WTC11 (cell line): ENCODE data around the gene EYS. TPM values are rescaled to one million over a fixed set of nuclear protein-coding genes. Genes with fewer than 3 reads are reported as not detected.

Experiments
- ATAC-seq: fragments of 200-7000 bp; cut with Tn5 transposase; 2 replicates; pipeline ENCODE4 v1.10.0; 2021; ENCODE audit warnings: mild to moderate bottlenecking, moderate library complexity
- CTCF ChIA-PET: fragments of 300-600 bp; sonication (Branson Sonifier 250); formaldehyde crosslinking; loops from one replicate; lab custom pipeline; 2021; ENCODE audit warnings: antibody characterized with exemption; lab: Charles Lee
- POLR2A ChIA-PET: fragments of 350-600 bp; sonication (Branson Sonifier 250); formaldehyde crosslinking; loops from one replicate; lab custom pipeline; 2021; ENCODE audit warnings: antibody characterized with exemption; lab: Charles Lee
- DNase-seq: peaks from one replicate; pipeline ENCODE4 v3.0.0; 2021; ENCODE audit warnings: low spot score
- H3K27ac Mint-ChIP-seq: 2 replicates; pipeline ENCODE4 v1.8.0; 2021; ENCODE audit warnings: mixed read lengths
- H3K27me3 Mint-ChIP-seq: 2 replicates; pipeline ENCODE4 v1.8.0; 2021; ENCODE audit warnings: low read depth, mild to moderate bottlenecking, moderate library complexity, mixed read lengths
- H3K36me3 Mint-ChIP-seq: 2 replicates; pipeline ENCODE4 v1.8.0; 2021; ENCODE audit warnings: mixed read lengths
- H3K4me1 Mint-ChIP-seq: 2 replicates; pipeline ENCODE4 v1.8.0; 2022; ENCODE audit warnings: mixed read lengths
- H3K4me3 Mint-ChIP-seq: 2 replicates; pipeline ENCODE4 v1.8.0; 2021; ENCODE audit warnings: mild to moderate bottlenecking, moderate library complexity, mixed read lengths
- H3K9me3 Mint-ChIP-seq: 2 replicates; pipeline ENCODE4 v1.8.0; 2021; ENCODE audit warnings: mixed read lengths
- ELF4 ChIP-seq: sonication (generic); formaldehyde crosslinking; IDR thresholded peaks from 2 replicates; pipeline ENCODE4 v1.8.1; 2022; ENCODE audit warnings: low read depth, mild to moderate bottlenecking, moderate library complexity, missing genetic modification reagents
- FOXK1 ChIP-seq: sonication (generic); formaldehyde crosslinking; IDR thresholded peaks from 2 replicates; pipeline ENCODE4 v1.8.0; 2022; ENCODE audit warnings: mild to moderate bottlenecking, moderate library complexity, missing genetic modification reagents
- GRHL2 ChIP-seq: fragments of 250-450 bp; sonication (Bioruptor Pico); IDR thresholded peaks from 2 replicates; pipeline ENCODE4 v1.8.0; 2022; ENCODE audit warnings: mild to moderate bottlenecking, moderate library complexity; ENCODE audit not compliant: insufficient replicate concordance, severe bottlenecking
- IRF2 ChIP-seq: sonication (generic); formaldehyde crosslinking; IDR thresholded peaks from 2 replicates; pipeline ENCODE4 v1.8.0; 2022; ENCODE audit warnings: low read depth, missing genetic modification reagents, borderline replicate concordance
- JUN ChIP-seq: sonication (generic); formaldehyde crosslinking; IDR thresholded peaks from 2 replicates; pipeline ENCODE4 v1.8.0; 2023; ENCODE audit warnings: mild to moderate bottlenecking, missing genetic modification reagents
- NR3C1 ChIP-seq: sonication (generic); formaldehyde crosslinking; conservative IDR thresholded peaks from 2 replicates; pipeline ENCODE4 v1.8.1; 2023; ENCODE audit warnings: low read depth, mild to moderate bottlenecking, missing genetic modification reagents
- SMAD4 ChIP-seq: sonication (generic); formaldehyde crosslinking; IDR thresholded peaks from 2 replicates; pipeline ENCODE4 v1.8.0; 2022; ENCODE audit warnings: mild to moderate bottlenecking, missing genetic modification reagents
- SP1 ChIP-seq: sonication (generic); formaldehyde crosslinking; conservative IDR thresholded peaks from 2 replicates; pipeline ENCODE4 v1.8.1; 2022; ENCODE audit warnings: missing genetic modification reagents
- ZNF317 ChIP-seq: sonication (generic); formaldehyde crosslinking; IDR thresholded peaks from 2 replicates; pipeline ENCODE4 v1.8.1; 2023; ENCODE audit warnings: low read depth, mild to moderate bottlenecking, moderate library complexity, missing genetic modification reagents, borderline replicate concordance
- total RNA-seq: library from RNA; stranded (reverse); gene quantifications from 3 replicates; pipeline ENCODE4 v1.2.3, GENCODE V29; 2021
- TF ChIP-seq, protein P1 (sequence below): fragments of 250-450 bp; sonication (Bioruptor Pico); IDR thresholded peaks from 2 replicates; pipeline ENCODE4 v1.8.0; 2021; ENCODE audit warnings: mild to moderate bottlenecking
- TF ChIP-seq, protein P2 (sequence below): fragments of 250-450 bp; sonication (Bioruptor Pico); IDR thresholded peaks from 2 replicates; pipeline ENCODE4 v2.1.2; 2022; ENCODE audit warnings: mild to moderate bottlenecking, moderate library complexity
- TF ChIP-seq, protein P3 (sequence below): sonication (generic); formaldehyde crosslinking; IDR thresholded peaks from 2 replicates; pipeline ENCODE4 v1.8.1; 2023; ENCODE audit warnings: mild to moderate bottlenecking, missing genetic modification reagents, moderate library complexity
- TF ChIP-seq, protein P4 (sequence below): fragments of 250-450 bp; sonication (Bioruptor Pico); IDR thresholded peaks from 2 replicates; pipeline ENCODE4 v1.9.0; 2021; ENCODE audit warnings: moderate library complexity, mild to moderate bottlenecking, inconsistent platforms, borderline replicate concordance
- TF ChIP-seq, protein P5 (sequence below): sonication (generic); formaldehyde crosslinking; IDR thresholded peaks from 2 replicates; pipeline ENCODE4 v1.8.0; 2022; ENCODE audit warnings: mild to moderate bottlenecking, missing genetic modification reagents

The EYS gene
- total RNA-seq, 1 experiment from 2014 or later: not detected

DNA sequence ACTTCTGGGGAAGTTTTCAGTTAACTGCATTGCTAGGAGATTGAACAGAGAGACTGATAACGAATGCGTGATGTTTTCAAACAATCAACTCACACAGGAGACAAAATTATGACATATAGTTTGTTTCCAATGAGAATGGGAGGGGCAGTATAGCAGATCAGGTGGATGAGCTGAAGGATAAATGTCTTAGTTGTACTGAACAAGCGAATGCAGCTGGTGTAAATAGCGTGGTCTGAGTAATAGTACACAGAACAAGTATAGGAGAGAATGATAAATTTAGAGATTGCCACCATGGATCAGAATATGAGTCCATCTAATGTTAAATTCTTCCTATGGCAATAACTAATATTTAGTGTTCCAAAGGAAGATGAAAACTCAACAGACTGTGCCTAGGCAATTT is 858.6 kb downstream of the EYS start (continued):
- TF ChIP-seq ZNF317 (no peak), ELF4 (CRISPR knock-in tag) (no peak), JUN (CRISPR knock-in tag) (no peak)
- TF ChIP-seq, protein P1, sequence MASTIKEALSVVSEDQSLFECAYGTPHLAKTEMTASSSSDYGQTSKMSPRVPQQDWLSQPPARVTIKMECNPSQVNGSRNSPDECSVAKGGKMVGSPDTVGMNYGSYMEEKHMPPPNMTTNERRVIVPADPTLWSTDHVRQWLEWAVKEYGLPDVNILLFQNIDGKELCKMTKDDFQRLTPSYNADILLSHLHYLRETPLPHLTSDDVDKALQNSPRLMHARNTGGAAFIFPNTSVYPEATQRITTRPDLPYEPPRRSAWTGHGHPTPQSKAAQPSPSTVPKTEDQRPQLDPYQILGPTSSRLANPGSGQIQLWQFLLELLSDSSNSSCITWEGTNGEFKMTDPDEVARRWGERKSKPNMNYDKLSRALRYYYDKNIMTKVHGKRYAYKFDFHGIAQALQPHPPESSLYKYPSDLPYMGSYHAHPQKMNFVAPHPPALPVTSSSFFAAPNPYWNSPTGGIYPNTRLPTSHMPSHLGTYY: no peak

DNA sequence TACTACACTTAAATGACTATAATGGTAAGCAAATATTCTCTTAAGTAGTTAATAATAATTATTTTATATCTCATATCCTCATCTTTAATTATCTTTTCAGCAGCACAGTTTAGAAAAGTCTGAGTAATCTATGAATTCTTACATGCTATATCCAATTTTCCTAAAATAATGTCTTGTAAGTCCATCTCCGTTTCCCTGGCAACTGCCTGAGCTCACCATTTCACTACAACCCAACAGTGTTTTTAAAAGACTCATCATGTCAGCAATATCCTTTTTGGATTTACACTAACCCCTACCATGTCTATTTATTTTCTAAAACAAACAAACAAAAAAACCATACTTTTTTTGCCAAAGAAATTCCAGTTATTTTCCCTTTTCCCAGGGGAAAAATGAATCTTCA is 859.6 kb downstream of the EYS start:
- ATAC-seq (no peak), DNase-seq (no peak)
- ChIA-PET POLR2A (no interaction called here), CTCF (no interaction called here)
- H3K4me3 Mint-ChIP-seq: no peak overlapping the region
- H3K9me3 Mint-ChIP-seq: peaks cover 67% of the 10 kb centered on the region
- no peak overlapping the region for H3K27ac Mint-ChIP-seq
- no peaks in the 10 kb centered on the region for H3K4me1 Mint-ChIP-seq
- peaks cover 23% of the 10 kb centered on the region for H3K36me3 Mint-ChIP-seq
- H3K27me3 Mint-ChIP-seq: no peaks in the 10 kb centered on the region; the same call in 1 of the 2 replicates
- no peak for TF ChIP-seq IRF2 (CRISPR knock-in tag)
- TF ChIP-seq ELF4 (CRISPR knock-in tag): no peak
- no peak for TF ChIP-seq JUN (CRISPR knock-in tag)
- TF ChIP-seq SP1 (CRISPR knock-in tag): no peak
- TF ChIP-seq SMAD4 (CRISPR knock-in tag): no peak
- TF ChIP-seq FOXK1: no peak
- TF ChIP-seq GRHL2 (CRISPR knock-in tag): no peak
- TF ChIP-seq, all 79 proteins: peak for 0

DNA sequence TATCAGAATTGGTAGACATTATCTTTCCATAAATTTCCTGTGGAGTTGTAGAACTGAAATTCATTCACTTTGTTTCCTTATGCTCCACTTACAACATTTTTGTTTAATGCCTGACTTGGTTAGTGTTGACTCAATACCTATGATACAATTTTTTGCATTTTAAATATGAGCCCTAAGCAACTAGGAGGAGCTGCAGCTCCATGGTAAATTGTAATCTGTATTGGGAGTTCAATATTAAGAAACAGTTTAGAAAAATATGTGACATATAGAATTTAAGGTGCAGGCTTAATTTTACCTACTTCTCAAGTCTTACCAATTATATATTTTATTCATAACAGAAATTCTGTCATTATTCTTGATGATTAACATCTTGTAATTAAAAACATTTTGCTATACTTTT is 868.3 kb downstream of the EYS start:
- H3K27ac Mint-ChIP-seq: no peak overlapping the region
- ChIA-PET POLR2A (no interaction called here), CTCF (no interaction called here)
- peaks cover 9% of the 10 kb centered on the region for H3K36me3 Mint-ChIP-seq
- TF ChIP-seq, protein P2, sequence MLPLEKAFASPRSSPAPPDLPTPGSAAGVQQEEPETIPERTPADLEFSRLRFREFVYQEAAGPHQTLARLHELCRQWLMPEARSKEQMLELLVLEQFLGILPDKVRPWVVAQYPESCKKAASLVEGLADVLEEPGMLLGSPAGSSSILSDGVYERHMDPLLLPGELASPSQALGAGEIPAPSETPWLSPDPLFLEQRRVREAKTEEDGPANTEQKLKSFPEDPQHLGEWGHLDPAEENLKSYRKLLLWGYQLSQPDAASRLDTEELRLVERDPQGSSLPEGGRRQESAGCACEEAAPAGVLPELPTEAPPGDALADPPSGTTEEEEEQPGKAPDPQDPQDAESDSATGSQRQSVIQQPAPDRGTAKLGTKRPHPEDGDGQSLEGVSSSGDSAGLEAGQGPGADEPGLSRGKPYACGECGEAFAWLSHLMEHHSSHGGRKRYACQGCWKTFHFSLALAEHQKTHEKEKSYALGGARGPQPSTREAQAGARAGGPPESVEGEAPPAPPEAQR: no peak
- TF ChIP-seq, protein P3, sequence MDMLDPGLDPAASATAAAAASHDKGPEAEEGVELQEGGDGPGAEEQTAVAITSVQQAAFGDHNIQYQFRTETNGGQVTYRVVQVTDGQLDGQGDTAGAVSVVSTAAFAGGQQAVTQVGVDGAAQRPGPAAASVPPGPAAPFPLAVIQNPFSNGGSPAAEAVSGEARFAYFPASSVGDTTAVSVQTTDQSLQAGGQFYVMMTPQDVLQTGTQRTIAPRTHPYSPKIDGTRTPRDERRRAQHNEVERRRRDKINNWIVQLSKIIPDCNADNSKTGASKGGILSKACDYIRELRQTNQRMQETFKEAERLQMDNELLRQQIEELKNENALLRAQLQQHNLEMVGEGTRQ (CRISPR knock-in tag): no peak
- TF ChIP-seq, protein P4, sequence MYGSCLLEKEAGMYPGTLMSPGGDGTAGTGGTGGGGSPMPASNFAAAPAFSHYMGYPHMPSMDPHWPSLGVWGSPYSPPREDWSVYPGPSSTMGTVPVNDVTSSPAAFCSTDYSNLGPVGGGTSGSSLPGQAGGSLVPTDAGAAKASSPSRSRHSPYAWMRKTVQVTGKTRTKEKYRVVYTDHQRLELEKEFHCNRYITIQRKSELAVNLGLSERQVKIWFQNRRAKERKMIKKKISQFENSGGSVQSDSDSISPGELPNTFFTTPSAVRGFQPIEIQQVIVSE (CRISPR knock-in tag): no peak
- H3K9me3 Mint-ChIP-seq: peaks cover 33% of the 10 kb centered on the region
- DNase-seq: no peak
- no peak overlapping the region for H3K4me3 Mint-ChIP-seq
- no peak for ATAC-seq
- H3K27me3 Mint-ChIP-seq: no peaks in the 10 kb centered on the region
- H3K4me1 Mint-ChIP-seq: no peaks in the 10 kb centered on the region

DNA sequence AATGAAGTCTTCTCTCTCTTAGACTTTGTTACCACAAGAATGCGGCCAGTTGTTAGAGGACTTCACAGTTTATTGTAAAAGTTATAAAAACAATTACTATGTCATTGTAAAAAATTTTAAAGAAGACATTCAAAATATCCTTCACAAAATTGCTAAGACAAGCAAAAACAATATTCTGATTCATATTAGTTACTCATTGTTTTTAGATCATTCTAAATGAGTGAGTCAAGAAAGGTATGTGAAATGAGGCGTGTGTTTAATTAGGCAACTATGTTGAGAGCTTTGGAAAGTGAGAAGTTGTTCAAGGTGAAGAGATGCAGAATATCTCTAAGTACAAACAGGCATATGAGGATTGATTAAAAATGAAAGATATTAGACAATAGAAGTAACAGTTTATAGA is 875.3 kb downstream of the EYS start:
- Mint-ChIP-seq H3K4me3 (no peak overlapping the region), H3K9me3 (peaks cover 37% of the 10 kb centered on the region), H3K36me3 (no peaks in the 10 kb centered on the region), H3K27ac (no peak overlapping the region), H3K4me1 (no peaks in the 10 kb centered on the region), H3K27me3 (peaks cover 4% of the 10 kb centered on the region; the same call in 1 of the 2 replicates)
- ATAC-seq (no peak), DNase-seq (no peak)
- TF ChIP-seq NR3C1 (CRISPR knock-in tag) (no peak), ZNF317 (no peak)
- TF ChIP-seq, protein P5, sequence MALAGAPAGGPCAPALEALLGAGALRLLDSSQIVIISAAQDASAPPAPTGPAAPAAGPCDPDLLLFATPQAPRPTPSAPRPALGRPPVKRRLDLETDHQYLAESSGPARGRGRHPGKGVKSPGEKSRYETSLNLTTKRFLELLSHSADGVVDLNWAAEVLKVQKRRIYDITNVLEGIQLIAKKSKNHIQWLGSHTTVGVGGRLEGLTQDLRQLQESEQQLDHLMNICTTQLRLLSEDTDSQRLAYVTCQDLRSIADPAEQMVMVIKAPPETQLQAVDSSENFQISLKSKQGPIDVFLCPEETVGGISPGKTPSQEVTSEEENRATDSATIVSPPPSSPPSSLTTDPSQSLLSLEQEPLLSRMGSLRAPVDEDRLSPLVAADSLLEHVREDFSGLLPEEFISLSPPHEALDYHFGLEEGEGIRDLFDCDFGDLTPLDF (CRISPR knock-in tag): no peak
- ChIA-PET POLR2A (no interaction called here), CTCF (no interaction called here)
